SK-N-MC (cell line): ENCODE measurements around the gene LDAH.

Source experiments
- DNase-seq: peaks from one replicate; pipeline ENCODE4 v3.0.0-alpha.2; 2011; ENCODE audit warnings: low read depth, low spot score
- H3K27ac ChIP-seq: fragments of 200-600 bp; sonication (generic); 2 replicates; pipeline ENCODE4 v1.5.1; 2016; ENCODE audit warnings: mixed run types
- H3K36me3 ChIP-seq: fragments of 200-600 bp; sonication (generic); 2 replicates; pipeline ENCODE4 v1.6.1; 2017; ENCODE audit warnings: antibody characterized with exemption, low read length, mixed read lengths; ENCODE audit not compliant: insufficient read depth
- H3K4me3 ChIP-seq: fragments of 200-600 bp; sonication (generic); 2 replicates; pipeline ENCODE4 v1.5.1; 2016
- H3K9ac ChIP-seq: fragments of 200-600 bp; sonication (generic); 2 replicates; pipeline ENCODE4 v1.8.0; 2017; ENCODE audit warnings: mixed run types, mixed read lengths; ENCODE audit not compliant: insufficient read length
- H3K9me3 ChIP-seq: fragments of 200-600 bp; sonication (generic); 2 replicates; pipeline ENCODE4 v1.6.1; 2017; ENCODE audit warnings: low read depth, mild to moderate bottlenecking, antibody characterized with exemption, low read length, moderate library complexity, mixed read lengths
- EZH2 ChIP-seq: fragments of 200-600 bp; sonication (generic); IDR thresholded peaks from one replicate; pipeline ENCODE4 v1.6.1; 2017; ENCODE audit warnings: antibody characterized with exemption
- FOXP2 ChIP-seq: optimal IDR thresholded peaks from 2 replicates; pipeline ENCODE3; 2011; ENCODE audit warnings: mild to moderate bottlenecking, moderate library complexity; ENCODE audit not compliant: insufficient read depth; ENCODE audit errors: extremely low read length, control extremely low read depth
- POLR2AphosphoS5 ChIP-seq: IDR thresholded peaks from 2 replicates; pipeline ENCODE4 v1.6.1; 2012; ENCODE audit warnings: mild to moderate bottlenecking, low read depth, low read length, borderline replicate concordance

Gene LDAH

DNA sequence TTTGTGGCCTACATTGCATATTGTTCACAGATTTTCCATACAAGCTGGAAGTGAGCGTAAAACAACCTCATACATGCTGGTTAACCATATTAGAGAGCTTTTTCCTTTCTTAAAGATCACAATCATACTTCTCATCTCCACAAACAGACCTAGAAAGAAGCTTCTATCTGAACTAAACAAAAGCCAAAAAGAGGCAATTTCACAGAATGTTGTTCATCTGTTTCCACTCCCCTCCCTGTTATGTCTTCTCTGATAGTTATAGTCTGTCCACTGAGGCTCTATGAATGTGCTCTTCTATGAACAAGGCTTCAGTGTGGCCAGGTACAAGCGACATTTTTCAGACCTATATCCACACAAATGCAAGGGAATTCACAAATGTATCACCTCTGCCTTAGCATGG is 63.4 kb downstream of the LDAH start:
- no peak for DNase-seq
- Histone ChIP-seq H3K9ac (no peak overlapping the region), H3K4me3 (no peak overlapping the region), H3K27ac (no peak overlapping the region), H3K9me3 (no peaks in the 10 kb centered on the region), H3K36me3 (0 out of 2 replicates have a peak, but pooled peaks cover 3% of the 10 kb centered on the region)
- TF ChIP-seq FOXP2, result no peak
- no peak for TF ChIP-seq EZH2
- TF ChIP-seq POLR2AphosphoS5, result no peak

- DNase-seq, result no peak
- no peak overlapping the region for H3K4me3 ChIP-seq
- no peak overlapping the region for H3K9ac ChIP-seq
- no peaks in the 10 kb centered on the region for H3K9me3 ChIP-seq
- H3K27ac ChIP-seq, result no peak overlapping the region
- 0 out of 2 replicates have a peak, but pooled peaks cover 3% of the 10 kb centered on the region for H3K36me3 ChIP-seq
- no peak for TF ChIP-seq EZH2
- no peak for TF ChIP-seq POLR2AphosphoS5
- no peak for TF ChIP-seq FOXP2
Measured at GRCh38 chr2:20758997-20759396, 63.9 kb downstream of the LDAH start.

GRCh38 chr2:20757405-20758090 is 65.4 kb downstream of the LDAH start:
- H3K4me3 ChIP-seq, result no peak overlapping the region
- H3K27ac ChIP-seq, result no peak overlapping the region
- no peaks in the 10 kb centered on the region for H3K9me3 ChIP-seq
- peaks cover 6% of the 10 kb centered on the region; the same call in 1 of the 2 replicates for H3K36me3 ChIP-seq
- DNase-seq, result no peak
- TF ChIP-seq EZH2, result no peak
- no peak for TF ChIP-seq POLR2AphosphoS5
- TF ChIP-seq FOXP2, result no peak
- H3K9ac ChIP-seq, result no peak overlapping the region

- DNase-seq, result no peak
- H3K9me3 ChIP-seq, result no peaks in the 10 kb centered on the region
- H3K4me3 ChIP-seq, result no peak overlapping the region
- no peak overlapping the region for H3K27ac ChIP-seq
- peaks cover 5% of the 10 kb centered on the region; the same call in 1 of the 2 replicates for H3K36me3 ChIP-seq
- TF ChIP-seq FOXP2 (no peak), POLR2AphosphoS5 (no peak), EZH2 (no peak)
- H3K9ac ChIP-seq, result no peak overlapping the region
Measured at GRCh38 chr2:20755132-20755800, 67.6 kb downstream of the LDAH start.

DNA sequence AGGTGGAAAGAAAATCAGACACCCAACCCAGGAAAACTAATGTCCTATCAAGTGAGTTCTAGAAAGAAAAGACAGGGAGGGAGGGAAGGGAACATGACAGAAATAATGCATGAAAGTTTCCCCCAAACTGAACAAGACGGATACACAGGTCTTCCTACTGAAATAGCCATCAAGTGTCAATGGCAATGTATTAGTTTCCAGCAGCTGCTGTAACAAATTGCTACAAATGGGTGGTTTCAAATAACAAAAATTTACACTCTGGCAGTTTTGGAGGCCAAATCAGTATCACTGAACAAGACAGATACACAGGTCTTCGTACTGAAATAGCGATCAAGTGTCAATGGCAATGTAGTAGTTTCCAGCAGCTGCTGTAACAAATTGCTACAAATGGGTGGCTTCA is 70.6 kb downstream of the LDAH start:
- Histone ChIP-seq H3K9ac (no peak overlapping the region), H3K36me3 (peaks cover 4% of the 10 kb centered on the region; the same call in 1 of the 2 replicates), H3K4me3 (no peak overlapping the region), H3K9me3 (no peaks in the 10 kb centered on the region), H3K27ac (no peak overlapping the region)
- TF ChIP-seq EZH2 (no peak), POLR2AphosphoS5 (no peak), FOXP2 (no peak)
- no peak for DNase-seq

GRCh38 chr2:20747317-20747716 is 75.6 kb downstream of the LDAH start:
- H3K27ac ChIP-seq, result no peak overlapping the region
- no peak for DNase-seq
- H3K36me3 ChIP-seq, result no peaks in the 10 kb centered on the region
- H3K9ac ChIP-seq, result no peak overlapping the region
- TF ChIP-seq EZH2 (no peak), FOXP2 (no peak), POLR2AphosphoS5 (no peak)
- no peaks in the 10 kb centered on the region for H3K9me3 ChIP-seq
- H3K4me3 ChIP-seq, result no peak overlapping the region

DNA sequence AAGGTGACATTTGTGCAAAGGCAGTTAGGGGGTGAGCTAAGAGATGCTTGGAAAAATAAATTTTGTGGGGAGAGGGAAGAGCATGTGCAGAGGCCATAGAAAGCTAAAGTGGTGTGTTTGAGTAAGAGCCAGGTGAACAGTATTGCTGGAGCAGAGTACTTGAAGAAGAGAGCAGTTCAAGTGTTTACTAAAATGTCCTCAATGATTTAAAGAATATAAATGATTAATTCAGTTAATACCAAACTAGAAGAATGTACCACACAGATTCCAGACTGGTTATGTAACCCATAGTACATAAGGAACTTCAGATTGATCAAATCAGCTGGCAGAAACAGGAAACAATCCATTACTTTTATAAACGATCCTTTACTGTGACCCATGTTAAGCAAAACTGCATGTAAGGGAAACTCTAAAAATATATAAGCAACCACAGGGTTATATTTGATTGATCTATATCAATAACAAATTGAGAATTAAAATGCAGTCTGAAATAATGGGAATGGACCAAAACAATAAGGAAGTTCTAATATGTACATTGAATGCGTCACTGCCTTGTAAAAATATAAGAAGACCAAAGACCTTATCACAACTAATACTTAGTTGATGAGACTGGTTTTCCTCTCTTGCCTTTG is 76.9 kb downstream of the LDAH start:
- TF ChIP-seq EZH2 (no peak), POLR2AphosphoS5 (no peak), FOXP2 (no peak)
- no peaks in the 10 kb centered on the region for H3K36me3 ChIP-seq
- no peak for DNase-seq

GRCh38 chr2:20744366-20745335 is 78.2 kb downstream of the LDAH start:
- Histone ChIP-seq H3K4me3 (no peak overlapping the region), H3K27ac (no peak overlapping the region), H3K9ac (no peak overlapping the region), H3K9me3 (no peaks in the 10 kb centered on the region), H3K36me3 (no peaks in the 10 kb centered on the region)
- no peak for DNase-seq
- TF ChIP-seq EZH2 (no peak), FOXP2 (no peak), POLR2AphosphoS5 (no peak)

More for the DNA sequence above, 76.9 kb downstream of the LDAH start:
- Histone ChIP-seq H3K4me3 (no peak overlapping the region), H3K9me3 (no peaks in the 10 kb centered on the region), H3K27ac (no peak overlapping the region), H3K9ac (no peak overlapping the region)
